ENCODE measurements around the gene CEP83.

- TF ChIP-seq, protein P1, sequence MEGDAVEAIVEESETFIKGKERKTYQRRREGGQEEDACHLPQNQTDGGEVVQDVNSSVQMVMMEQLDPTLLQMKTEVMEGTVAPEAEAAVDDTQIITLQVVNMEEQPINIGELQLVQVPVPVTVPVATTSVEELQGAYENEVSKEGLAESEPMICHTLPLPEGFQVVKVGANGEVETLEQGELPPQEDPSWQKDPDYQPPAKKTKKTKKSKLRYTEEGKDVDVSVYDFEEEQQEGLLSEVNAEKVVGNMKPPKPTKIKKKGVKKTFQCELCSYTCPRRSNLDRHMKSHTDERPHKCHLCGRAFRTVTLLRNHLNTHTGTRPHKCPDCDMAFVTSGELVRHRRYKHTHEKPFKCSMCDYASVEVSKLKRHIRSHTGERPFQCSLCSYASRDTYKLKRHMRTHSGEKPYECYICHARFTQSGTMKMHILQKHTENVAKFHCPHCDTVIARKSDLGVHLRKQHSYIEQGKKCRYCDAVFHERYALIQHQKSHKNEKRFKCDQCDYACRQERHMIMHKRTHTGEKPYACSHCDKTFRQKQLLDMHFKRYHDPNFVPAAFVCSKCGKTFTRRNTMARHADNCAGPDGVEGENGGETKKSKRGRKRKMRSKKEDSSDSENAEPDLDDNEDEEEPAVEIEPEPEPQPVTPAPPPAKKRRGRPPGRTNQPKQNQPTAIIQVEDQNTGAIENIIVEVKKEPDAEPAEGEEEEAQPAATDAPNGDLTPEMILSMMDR (conservative IDR thresholded peaks at IDR 0.05 in 1 of 2, IDR thresholded peaks at IDR 0.05 in 1 of 2; ENCODE audit: low read depth in 1 of 2, low read length in 2 of 2), result no peak
- no peak for TF ChIP-seq EZH2 (IDR thresholded peaks at IDR 0.05; ENCODE audit: low read length, missing control alignments)
These were observed 155.7 kb downstream of the CEP83 start for GRCh38 chr12:94304012-94304411.

Measured in fibroblast of lung (primary cell).